HG03378 (cell line): ENCODE measurements around the gene RIPOR2.

Source experiments
- ATAC-seq: cut with Tn5 transposase; IDR thresholded peaks from one replicate; pipeline ENCODE4 v1.9.1; 2021; ENCODE audit warnings: mild to moderate bottlenecking, moderate library complexity; ENCODE audit not compliant: unreplicated experiment

RIPOR2 gene

DNA sequence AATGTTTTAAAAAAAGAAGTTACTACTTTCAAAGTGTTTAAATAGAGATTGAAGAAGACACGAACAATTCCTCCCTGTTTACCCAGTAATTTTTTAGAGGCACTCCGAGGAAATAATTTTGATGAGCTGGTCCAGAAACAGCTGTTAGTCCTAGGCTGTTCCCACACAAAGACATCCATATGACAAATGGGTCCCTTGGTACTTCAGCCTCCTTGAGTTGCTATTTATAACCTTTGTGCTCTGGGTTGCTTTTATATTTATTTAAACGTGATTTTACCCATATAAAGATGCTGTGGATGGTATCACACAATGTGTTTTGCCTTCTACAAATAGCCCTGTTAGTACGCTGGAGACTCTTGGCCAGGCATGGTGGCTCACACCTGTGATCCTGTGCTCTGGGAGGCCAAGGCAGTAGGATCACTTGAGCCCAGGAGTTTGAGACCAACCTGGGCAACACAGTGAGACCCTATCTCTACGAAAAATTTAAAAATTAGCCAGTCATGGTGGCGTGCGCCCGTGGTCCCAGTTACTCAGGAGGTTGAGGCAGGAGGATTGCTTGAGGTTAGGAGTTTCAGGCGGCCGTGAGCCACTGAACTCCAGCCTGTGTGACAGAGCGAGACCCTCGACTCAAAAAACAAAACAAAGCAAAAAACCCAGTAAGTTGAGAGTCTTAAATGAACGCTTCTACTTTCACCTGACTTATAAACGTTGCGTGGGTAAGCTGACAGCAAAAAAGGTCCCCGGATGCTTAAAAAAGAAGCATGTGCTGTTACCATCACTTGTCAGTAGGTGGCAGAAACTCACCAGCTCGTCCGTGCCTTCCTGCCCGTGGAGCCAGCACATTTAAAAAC is 80.1 kb downstream of the RIPOR2 start:
- no peak for ATAC-seq

DNA sequence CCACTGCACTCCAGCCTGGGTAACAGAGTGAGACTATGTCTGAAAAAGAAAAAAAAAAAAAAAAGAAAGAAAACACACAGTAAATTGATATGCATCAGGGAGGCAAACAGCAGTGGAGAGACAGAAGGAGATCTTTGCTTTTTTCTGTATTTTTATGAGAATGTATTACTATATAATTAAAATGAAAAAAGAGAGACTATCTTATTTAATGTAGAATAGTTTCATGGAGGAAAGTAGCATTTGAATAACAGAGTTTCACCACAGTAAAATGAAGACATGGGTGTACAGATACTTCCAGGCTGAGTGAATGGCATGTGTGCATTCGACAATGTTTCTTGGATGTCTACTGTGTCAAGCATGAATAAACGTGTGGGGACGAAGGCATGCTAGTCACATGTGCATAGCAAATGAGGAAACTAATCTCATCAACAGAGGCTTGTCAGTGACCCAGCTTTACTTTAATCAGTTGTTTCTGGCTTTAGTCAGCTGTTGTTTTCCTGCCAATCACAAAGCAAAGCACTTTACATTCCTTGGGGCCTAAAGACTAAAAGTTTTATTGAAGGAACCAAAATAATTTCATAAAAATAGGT is 81.6 kb downstream of the RIPOR2 start:
- ATAC-seq: no peak

DNA sequence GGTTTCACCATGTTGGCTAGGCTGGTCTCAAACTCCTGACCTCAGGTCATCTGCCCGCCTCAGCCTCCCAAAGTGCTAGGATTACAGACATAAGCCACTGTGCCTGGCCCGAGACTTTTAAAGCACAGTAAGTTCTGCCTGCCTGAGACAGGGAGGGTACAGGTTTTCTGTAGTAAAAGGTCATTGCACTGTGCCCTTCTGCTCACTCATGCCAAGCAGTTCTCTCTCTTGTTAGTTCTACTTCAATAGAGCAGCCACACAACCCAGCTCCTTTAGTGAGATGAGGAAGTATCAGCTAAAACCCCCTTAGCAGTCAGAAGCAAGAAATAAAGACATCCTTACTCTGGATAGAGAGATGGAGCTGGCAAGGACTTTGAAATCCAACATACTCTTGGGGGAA is 84.7 kb downstream of the RIPOR2 start:
- ATAC-seq: no peak

DNA sequence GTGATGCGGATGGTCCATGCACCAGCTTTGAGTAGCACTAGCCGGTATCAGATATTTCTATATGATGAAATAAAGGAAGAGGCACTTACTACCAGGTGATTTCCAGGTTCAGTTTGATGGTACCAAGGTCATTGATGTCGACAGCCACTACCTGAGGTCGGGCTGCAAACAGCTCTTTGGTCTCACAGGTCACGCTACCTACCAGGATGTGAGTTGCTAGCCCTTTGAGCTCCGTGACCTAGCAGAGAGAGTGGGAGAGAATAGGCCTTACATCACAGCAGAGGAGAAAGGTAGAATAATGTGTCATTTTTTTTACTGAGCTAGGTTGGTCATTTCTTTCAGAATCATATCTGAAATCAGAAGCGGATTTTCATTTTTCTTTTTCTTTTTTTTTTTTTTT is 86.0 kb downstream of the RIPOR2 start:
- no peak for ATAC-seq

DNA sequence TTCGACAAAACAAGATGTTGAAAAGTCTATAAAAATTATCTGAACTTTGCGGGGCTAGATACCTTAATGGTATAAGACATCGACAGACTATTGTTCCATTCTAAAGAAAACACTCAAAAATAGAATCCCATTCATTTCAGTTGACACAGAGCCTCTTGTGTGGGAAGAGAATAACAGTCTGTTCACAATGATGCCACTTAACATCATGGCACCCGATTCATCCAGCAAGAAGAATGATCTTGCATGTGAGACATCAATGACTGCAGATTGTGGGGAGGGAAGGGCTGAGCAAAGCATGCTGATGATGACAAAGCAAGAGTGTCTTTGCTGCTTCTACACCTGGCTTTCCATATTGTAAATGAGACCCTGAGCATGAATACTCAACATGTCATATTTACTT is 87.3 kb downstream of the RIPOR2 start:
- no peak for ATAC-seq

DNA sequence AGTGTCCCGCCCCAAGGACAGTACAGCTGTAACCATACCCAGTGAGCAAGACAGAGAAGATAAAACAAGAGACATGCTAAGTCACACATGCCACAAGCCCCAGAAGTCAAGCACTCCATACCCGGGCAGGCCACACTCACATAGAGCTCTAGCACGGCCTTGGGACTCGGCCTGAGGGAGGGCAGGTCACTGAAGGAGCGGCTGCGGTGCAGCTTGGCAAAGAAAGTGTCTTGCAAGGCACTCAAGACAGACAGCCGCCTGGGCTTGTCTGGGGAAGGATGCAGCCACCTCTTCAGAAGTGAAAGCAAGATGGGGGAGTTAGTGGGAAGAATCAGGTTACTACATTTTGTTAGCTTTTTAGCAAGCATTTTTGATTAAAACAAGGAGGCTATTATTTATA is 88.4 kb downstream of the RIPOR2 start:
- no peak for ATAC-seq

DNA sequence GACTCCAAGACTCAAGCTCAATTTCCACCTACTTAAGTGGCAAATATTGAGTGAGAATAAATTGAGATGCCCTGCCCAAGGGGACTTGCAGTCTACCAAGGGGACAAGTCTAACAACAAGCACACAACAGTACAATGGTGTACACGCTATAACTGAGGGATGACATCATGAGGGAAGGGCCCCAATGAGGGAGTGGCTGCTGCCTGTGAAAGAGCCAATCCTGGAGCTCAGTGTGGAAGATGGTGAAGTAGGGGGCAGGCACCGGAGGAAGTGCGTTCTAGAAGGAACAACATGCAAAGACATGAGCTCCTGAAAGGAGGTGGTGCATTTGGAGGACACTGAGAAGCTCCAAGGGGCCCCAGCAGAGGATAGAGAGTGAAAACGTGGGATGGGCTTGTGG is 90.2 kb downstream of the RIPOR2 start:
- ATAC-seq: no peak

DNA sequence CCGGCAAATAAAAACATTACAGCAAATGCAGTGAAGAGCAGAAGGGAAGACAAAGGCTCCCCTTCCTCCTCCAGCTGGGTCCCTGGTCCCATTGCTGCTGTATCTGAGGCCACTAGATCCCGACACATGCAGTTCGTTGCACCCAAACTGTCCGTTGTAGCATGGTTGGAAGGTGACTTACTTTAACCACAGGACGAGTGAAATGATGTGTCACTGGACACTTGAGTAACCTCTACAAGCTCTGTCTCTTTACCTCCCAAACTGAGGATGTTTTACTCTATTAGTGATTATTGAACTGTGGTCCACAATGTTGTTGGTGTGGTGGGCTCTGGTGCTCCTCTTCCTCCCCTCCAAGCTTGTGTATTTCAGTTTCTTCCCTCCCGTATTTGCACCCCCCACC is 90.9 kb downstream of the RIPOR2 start:
- ATAC-seq: no peak

DNA sequence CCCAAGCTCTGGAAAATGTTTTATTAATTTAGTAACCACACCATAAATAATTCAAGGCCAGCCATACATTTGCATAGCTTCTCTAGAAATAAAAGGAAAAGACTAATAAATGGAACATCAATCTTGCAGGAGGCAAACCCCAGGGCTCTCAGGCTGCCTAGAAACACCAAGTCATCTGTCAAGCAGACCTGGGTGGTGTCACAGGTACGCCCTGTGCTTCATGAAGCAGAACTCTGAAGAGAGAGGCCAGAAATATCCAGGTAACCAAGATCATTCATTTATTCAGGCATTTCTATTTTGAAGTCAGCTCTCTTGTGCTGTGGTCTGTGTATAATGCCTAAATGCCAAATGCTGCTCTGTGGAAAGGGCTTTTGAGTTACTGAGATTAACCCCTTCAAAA is 91.7 kb downstream of the RIPOR2 start:
- ATAC-seq: no peak

DNA sequence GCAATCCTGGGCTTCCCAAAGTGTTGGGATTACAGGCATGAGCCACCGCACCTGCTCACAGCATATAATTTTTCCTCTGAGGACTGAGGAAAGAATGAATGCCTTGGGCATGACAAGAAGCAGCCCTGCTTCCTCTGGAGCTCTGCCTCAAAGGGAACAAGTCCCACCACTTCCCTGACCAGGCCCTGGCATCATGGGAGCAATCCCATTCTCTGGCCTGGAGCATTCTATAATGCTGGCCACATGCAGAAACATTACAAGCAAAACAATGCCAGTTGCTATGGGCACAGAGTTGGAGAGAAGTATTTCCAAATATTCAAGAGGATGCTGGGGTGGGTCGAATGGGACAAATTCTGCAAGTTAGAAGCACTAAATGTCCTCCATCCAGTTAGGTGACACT is 95.6 kb downstream of the RIPOR2 start:
- ATAC-seq: no peak

DNA sequence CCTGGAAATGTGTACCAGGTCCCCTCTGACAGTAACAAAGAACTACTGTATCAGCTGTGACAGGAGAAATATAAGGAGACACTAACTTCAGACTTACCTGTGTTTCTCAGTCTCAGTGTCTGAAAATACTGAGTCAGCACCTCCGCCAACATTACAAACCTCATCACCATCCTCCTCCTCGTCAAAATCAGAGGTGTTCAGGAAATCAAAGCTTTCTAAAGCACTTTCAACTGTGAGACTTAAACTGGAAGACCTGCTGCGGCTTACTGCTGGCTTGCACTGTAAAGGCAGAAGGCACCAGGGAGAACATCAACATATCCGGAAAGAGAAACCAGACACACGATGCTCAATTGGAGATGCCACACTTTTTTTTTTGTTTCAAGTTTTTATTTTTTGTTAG is 96.8 kb downstream of the RIPOR2 start:
- ATAC-seq: no peak

DNA sequence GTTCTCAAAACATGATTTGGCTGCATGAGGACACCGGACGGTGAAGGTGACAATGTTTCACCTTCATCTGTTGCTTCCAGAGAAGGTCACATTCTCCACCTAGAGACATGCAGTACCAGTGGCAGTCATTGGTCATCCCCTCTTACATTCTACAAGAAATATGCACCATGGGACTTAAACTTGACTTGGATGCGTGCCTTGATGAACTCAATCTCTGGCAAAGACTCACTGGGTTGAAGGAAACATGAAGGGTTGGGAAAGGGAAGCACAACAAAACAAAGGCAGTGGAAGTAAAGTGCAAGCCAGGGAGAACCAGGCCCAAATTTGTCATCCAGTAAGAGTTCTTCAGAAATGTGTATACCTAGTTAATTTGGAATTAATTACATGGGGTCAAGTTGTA is 97.7 kb downstream of the RIPOR2 start:
- ATAC-seq: no peak

DNA sequence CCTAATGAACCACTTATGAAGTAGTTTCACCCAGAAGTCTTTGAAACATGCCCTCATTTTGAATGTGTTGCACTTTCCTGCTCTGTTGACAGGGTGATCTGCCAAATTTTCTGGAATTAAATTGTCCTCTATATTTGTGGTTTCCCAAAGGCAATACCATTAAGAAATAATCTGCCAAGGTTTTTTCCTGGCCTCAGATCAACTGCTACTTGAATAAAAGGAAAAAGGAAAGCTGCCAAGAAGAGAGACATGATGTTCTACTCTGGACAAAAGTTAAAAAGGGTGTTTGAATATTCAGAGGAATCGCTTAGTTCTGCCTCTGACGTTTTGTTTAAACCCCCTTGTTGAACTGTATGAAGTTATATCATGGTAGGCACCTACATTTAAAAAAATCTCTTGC is 99.7 kb downstream of the RIPOR2 start:
- ATAC-seq: no peak

DNA sequence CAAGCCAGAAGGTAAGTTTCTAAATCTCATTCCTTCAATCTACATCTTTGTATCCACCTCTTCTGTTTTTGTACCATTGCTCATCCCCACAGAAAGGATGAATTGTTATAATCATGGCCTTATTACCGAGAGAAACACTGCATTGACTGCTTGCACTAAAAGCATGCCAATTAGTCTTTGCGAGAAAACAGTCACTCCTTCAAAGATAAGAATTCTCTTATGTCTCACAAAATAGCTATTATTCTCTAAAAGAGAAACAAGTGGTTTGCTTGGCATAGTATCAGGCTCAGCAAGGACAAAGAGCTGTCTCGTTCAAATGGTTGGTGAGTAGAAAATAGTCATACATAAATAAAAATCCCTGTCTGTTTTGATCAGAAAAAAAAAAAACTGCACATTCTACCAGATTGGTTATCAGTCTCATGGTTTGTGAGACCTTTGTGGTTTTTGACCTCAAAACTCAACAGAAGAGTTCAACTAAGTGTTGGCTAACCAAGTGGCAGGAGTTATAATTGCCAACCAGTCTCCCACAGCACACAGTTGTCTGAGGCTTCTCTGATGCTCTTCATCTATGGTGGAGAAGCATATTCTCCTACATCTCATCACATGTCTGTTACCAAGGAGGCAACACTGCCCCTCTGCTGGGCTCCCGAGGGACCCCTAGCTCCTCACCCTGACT is 101.9 kb downstream of the RIPOR2 start:
- ATAC-seq: no peak

DNA sequence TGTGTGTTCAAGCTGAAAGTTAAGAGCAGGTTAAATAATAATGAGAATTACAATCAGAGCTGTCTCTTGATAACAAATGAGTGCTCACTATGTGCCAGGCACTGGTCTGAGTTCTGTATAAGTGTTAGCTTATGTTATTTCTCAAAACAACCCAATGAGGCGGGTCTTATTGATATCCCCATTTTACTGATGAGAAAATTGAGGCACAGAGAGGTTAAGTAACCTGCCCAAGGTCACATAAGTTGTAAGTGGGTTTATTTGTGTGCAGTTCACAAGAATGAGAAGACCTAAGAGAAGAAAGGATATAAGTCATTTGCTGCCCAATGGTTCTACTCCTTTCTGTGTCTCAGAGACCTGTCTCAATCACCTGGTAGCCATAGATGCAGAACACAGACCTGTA is 103.0 kb downstream of the RIPOR2 start:
- no peak for ATAC-seq

DNA sequence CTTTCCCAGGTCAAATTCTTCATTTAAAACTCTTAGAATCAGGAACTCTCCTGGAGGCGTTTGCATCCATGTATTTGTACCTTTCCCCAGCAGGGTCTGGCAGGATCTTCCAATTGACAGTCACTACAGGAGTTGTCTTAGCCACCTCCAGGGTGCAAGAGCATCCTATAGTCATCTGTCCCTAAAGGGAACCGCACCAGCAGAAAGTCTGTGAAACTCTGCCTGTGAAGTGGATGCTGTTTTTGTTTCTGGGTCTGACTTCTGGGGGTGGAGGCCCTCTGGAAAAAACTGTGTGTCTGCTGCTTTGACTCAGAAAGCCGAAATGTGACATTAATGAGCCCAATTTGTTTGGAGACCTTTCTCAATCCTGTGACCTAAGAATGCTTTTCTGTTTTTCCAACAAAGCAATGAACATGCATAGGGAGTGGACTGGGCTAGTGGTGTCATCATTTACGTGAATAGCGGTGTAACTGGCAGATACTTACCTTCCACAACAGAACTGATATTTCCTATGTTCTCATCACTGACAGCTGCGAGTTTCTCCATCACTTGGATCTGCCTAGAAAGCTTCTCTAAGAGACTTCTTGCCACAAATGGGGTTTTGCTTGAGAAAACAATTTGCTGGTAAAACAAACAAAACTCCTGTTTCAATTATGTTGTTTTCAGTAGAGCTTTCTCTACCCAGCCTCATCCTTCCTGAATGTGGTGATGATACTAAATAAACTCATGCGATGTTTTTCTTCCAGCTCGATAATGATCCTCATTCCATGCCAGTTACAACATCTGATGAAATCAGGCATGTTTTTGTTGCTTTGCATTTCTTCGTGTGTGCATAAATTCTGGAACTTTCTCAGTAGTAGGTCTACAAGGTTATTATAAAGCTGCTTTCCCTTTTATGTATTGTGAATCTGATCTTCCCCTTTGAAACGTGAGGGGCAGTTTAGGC is 103.7 kb downstream of the RIPOR2 start:
- no peak for ATAC-seq

DNA sequence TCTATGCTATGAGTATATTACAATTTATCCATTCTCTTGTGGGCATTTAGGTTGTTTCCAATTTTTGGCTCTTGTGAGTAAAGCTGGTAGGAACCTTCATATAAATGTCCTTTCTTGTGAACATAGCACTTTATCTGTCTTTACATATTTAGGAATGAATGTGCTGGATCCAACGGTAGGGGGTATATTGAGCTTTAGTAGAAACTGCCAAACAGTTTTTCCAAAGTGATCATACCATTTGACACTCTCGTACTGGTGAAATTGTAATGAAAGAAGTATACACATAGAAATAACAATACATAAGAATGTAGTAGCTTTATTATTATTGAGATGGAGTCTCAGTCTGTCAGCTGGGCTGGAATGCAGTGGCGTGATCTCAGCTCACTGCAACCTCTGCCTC is 106.1 kb downstream of the RIPOR2 start:
- ATAC-seq: no peak

DNA sequence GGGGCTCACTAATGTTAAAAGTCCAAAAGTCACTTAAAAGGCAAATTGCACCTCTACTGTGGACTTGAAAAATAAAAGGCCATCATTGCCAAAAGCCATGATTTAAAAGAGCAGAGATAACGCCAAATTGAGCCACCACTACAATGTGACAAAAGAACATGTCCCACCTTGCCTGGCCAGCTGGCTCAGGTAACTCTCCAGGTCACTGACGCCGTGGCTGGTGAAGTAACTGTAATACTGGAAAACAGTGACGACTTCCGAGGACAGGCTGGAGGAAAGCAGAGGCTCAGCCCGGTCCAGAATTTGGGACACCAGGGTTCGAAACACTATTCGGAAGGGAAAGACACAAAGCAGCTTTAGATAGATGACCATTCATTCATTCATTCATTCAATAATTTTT is 107.8 kb downstream of the RIPOR2 start:
- no peak for ATAC-seq

DNA sequence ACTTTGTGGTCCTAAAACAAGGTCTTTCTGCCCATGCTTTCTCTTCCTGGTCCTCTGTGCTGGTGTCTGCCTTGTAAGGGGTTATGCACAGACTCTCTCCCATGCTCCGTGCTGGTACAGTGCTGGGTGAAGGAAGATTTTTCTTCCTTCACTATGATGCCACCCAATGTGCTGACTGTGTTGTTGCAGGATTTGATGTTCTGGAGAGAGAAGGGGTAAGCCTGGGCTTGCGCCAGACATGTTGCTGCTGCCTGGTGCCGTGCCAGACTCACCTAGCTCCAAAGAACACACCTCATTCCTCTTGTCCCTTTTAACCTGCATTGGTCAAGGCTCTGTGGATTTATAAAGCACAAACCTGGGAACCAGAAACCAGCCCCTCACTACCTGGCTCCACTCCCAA is 108.6 kb downstream of the RIPOR2 start:
- no peak for ATAC-seq

DNA sequence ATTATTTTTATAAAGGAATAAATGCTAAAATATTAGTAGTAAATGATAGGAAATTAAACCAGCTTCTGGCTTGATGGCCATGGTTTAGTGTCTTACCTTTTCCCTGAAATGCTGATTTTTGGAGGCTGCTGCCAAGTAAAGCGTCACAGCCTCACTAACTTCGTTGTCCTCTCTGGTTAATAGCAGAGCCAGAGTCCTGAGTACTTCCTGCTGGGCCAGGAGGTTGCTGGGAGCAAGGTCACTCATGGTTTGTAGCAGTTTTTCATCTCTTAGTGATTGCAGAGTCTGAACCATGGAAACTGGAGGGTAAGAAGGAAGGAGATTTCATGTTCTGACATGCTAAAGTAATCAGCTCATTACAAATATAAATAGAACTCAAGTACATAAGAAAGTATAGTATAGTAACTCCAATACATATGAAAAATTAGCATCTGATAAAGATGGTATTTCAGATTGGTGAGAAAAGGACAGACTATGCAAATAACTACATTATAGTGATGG is 110.6 kb downstream of the RIPOR2 start:
- no peak for ATAC-seq
